Right hindlimb (tissue), 1 donor: Measurements from ENCODE around the gene MMADHC.

Experiments
- DNase-seq: peaks from one replicate; pipeline ENCODE4 v3.0.0-alpha.2; 2018

MMADHC gene

GRCh38 chr2:149587220-149587949, at the start of gene MMADHC:
TSS of gene MMADHC (minus strand) at chr2:149587775. CDS start at chr2:149587097, 678 bp downstream.
- DNase-seq: peak; percentile 97

GRCh38 chr2:149634103-149634502, 46.5 kb upstream of the MMADHC start:
- no peak for DNase-seq

GRCh38 chr2:149630445-149630844, 42.9 kb upstream of the MMADHC start:
- no peak for DNase-seq

- no peak for DNase-seq
Observed at GRCh38 chr2:149629026-149629425, 41.5 kb upstream of the MMADHC start.

- no peak for DNase-seq
Observed at GRCh38 chr2:149627111-149627801, 39.7 kb upstream of the MMADHC start.

- no peak for DNase-seq
Observed at GRCh38 chr2:149625671-149626070, 38.1 kb upstream of the MMADHC start.

GRCh38 chr2:149625271-149625670, 37.7 kb upstream of the MMADHC start:
- no peak for DNase-seq

GRCh38 chr2:149622343-149622742, 34.8 kb upstream of the MMADHC start:
- no peak for DNase-seq

GRCh38 chr2:149617476-149617875, 29.9 kb upstream of the MMADHC start:
- DNase-seq: no peak

GRCh38 chr2:149616681-149617456, 29.3 kb upstream of the MMADHC start:
- no peak for DNase-seq

GRCh38 chr2:149613704-149614103, 26.1 kb upstream of the MMADHC start:
- DNase-seq: no peak

- DNase-seq: no peak
Observed at GRCh38 chr2:149612122-149612521, 24.5 kb upstream of the MMADHC start.

GRCh38 chr2:149611100-149611820, 23.7 kb upstream of the MMADHC start:
- peak; percentile 46 for DNase-seq

GRCh38 chr2:149606251-149606811, 18.8 kb upstream of the MMADHC start:
- DNase-seq: no peak

- DNase-seq: no peak
Observed at GRCh38 chr2:149603248-149603647, 15.7 kb upstream of the MMADHC start.

- no peak for DNase-seq
Observed at GRCh38 chr2:149601141-149601796, 13.7 kb upstream of the MMADHC start.

GRCh38 chr2:149597668-149598326, 10.2 kb upstream of the MMADHC start:
- peak; percentile 73 for DNase-seq

GRCh38 chr2:149597050-149597667, 9.6 kb upstream of the MMADHC start:
- no peak for DNase-seq

- no peak for DNase-seq
Observed at GRCh38 chr2:149596471-149596870, 8.9 kb upstream of the MMADHC start.

GRCh38 chr2:149595056-149595963, 7.7 kb upstream of the MMADHC start:
- DNase-seq: no peak
